WERI-Rb-1 (cell line): Measurements from ENCODE around the gene SLC22A4.

ENCODE experiments used
- DNase-seq: peaks from one replicate; pipeline ENCODE4 v3.0.0-alpha.2; 2020
- H3K27ac ChIP-seq: fragments of 250-450 bp; sonication (Bioruptor Pico); 2 replicates; pipeline ENCODE4 v1.5.1; 2020; ENCODE audit warnings: mild to moderate bottlenecking, moderate library complexity
- H3K27me3 ChIP-seq: fragments of 250-450 bp; sonication (Bioruptor Pico); 2 replicates; pipeline ENCODE4 v1.5.1; 2021; ENCODE audit warnings: mild to moderate bottlenecking, low read depth, moderate library complexity; ENCODE audit not compliant: insufficient read depth, severe bottlenecking
- H3K36me3 ChIP-seq: fragments of 250-450 bp; sonication (Bioruptor Pico); 2 replicates; pipeline ENCODE4 v1.5.1; 2020; ENCODE audit warnings: mild to moderate bottlenecking, moderate library complexity
- H3K4me3 ChIP-seq: 2 replicates; pipeline ENCODE4 v1.5.1; 2011; ENCODE audit warnings: low read depth, mild to moderate bottlenecking, control low read depth, low read length
- H3K9me3 ChIP-seq: fragments of 250-450 bp; sonication (Bioruptor Pico); 2 replicates; pipeline ENCODE4 v1.5.1; 2021; ENCODE audit warnings: mild to moderate bottlenecking, moderate library complexity; ENCODE audit not compliant: severe bottlenecking
- CTCF ChIP-seq: IDR thresholded peaks from 2 replicates; pipeline ENCODE4 v1.5.1; 2011; ENCODE audit warnings: low read depth, mild to moderate bottlenecking, control low read depth, inconsistent platforms, low read length

The SLC22A4 gene

DNA sequence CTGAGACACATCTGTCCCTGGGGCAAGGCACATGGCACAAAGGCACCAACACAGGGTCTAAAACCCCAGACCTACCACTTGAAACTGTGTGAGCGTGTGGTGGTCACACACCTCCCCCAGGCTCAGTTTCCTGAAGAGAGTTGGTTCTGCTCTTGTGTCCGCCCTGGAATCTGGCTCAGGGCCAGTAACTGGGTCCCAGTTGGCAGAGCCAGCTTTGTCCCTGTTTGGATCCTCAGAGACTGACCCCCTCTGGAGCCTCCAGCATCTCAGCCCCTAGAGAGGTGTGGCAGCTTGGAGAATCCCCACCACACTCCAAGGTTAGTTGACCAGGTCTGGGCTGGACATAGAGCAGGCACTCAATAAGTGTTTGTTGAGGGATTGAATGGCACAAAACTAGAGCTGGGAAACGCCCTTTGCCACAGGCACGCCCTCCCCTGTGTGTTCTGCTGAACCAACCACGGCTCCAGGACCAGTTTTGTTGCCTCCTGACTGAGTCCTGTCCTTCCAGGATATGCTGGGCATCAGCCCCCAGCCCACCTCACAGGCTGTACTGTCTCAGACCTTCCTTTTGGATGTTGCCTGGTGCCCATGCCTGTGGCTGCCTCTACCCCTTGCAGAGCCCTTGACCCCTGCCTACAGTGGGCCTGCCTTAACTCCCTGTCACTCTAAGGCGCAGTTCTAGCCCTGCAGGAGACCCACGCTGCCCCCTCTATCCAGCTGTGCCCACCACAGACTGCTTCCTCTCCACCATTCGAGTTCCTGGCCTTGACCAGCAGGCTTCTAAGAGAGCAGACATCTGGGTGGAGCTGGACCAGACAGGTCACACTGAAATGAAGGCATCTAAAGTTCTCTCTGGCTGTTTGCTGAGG is 40.5 kb upstream of the SLC22A4 start:
- H3K9me3 ChIP-seq = peaks cover 2% of the 10 kb centered on the region
- TF ChIP-seq CTCF = no peak

GRCh38 chr5:132254321-132254977 is 39.7 kb upstream of the SLC22A4 start:
- H3K27ac ChIP-seq = no peak overlapping the region
- H3K36me3 ChIP-seq = no peaks in the 10 kb centered on the region
- no peak for TF ChIP-seq CTCF
- no peaks in the 10 kb centered on the region for H3K27me3 ChIP-seq
- H3K4me3 ChIP-seq = no peak overlapping the region
- DNase-seq = peak; percentile 2
- H3K9me3 ChIP-seq = peaks cover 2% of the 10 kb centered on the region

More for the DNA sequence above, 40.5 kb upstream of the SLC22A4 start:
- DNase-seq = peak; percentile 4
- H3K27ac ChIP-seq = no peak overlapping the region
- H3K36me3 ChIP-seq = no peaks in the 10 kb centered on the region
- H3K4me3 ChIP-seq = no peak overlapping the region
- H3K27me3 ChIP-seq = no peaks in the 10 kb centered on the region

GRCh38 chr5:132256086-132256782 is 38.0 kb upstream of the SLC22A4 start:
- H3K36me3 ChIP-seq = no peaks in the 10 kb centered on the region
- DNase-seq = peak; percentile 4
- H3K4me3 ChIP-seq = no peak overlapping the region
- no peak for TF ChIP-seq CTCF
- no peak overlapping the region for H3K27ac ChIP-seq
- H3K27me3 ChIP-seq = no peaks in the 10 kb centered on the region
- H3K9me3 ChIP-seq = peaks cover 2% of the 10 kb centered on the region

GRCh38 chr5:132256783-132257130 is 37.4 kb upstream of the SLC22A4 start:
- peak; percentile 1 for DNase-seq
- H3K4me3 ChIP-seq = no peak overlapping the region
- no peaks in the 10 kb centered on the region for H3K36me3 ChIP-seq
- TF ChIP-seq CTCF = no peak
- peaks cover 2% of the 10 kb centered on the region for H3K9me3 ChIP-seq
- H3K27me3 ChIP-seq = no peaks in the 10 kb centered on the region
- no peak overlapping the region for H3K27ac ChIP-seq

DNA sequence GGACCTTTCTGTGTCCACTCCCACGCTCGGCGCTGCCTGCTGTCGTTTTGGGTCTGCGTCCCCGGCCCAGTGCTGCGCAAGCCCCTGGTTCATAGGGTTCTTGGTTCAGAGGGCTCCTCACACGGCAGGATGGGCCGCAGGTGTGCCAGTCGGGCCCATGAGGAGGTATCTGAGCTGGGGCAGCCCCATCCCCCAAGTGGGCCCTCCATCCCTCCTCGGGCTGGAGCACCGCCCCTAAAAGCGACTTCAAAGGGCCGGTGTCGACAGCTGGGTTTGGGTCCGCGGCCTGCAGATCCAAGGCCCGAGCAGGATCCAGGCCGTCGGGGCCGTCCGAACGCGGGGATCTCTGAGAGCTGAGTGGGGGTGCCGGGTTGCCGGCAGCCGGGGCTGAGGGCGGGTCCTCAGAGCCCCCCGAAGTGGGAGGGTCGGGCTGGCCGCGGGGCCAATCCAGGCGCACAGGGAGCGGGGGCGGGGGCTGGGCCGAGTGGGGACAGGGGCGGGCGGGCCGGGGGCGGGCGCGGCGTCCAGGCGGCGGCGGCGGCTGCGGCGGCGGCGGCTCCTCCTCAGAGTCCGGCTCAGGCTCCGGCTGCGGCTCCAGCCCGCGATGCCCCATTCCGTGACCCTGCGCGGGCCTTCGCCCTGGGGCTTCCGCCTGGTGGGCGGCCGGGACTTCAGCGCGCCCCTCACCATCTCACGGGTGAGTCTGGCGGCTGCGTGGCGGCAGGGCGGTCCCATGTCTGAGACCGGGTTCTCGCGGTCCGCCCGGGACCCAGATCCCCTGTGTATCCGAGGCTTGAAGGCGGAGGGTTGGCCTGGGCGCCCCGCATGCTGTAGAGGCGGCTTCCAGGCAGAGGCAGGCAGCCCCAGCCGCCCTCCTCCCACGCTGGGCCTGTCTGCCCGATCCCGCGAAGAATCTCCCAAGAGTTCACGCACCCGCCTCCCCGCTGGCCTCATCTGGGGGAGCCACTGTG is 36.8 kb upstream of the SLC22A4 start, which contains the start of gene PDLIM4:
Gene PDLIM4, plus strand, starts transcription at position 566 of the 971 bp plus-strand sequence. Its CDS starts 39 bp downstream, at position 605.
- peaks cover 2% of the 10 kb centered on the region for H3K9me3 ChIP-seq
- peak; percentile 6 for DNase-seq
- no peaks in the 10 kb centered on the region for H3K27me3 ChIP-seq
- no peaks in the 10 kb centered on the region for H3K36me3 ChIP-seq
- H3K27ac ChIP-seq = peak within 1 kb of the TSS; percentile 77
- TF ChIP-seq CTCF = no peak
- H3K4me3 ChIP-seq = no peak within 1 kb of the TSS
